Stimulated activated CD4-positive, alpha-beta T cell treated with anti-CD3 and anti-CD28 coated beads, Interleukin-2, amount 100 ng/mL, for 48 hours (primary cell): Measurements from ENCODE around the gene POMT2.
"Not testable (repeated sequence)": the region's sequence is repeated elsewhere in the genome, so short reads cannot be mapped to it uniquely, and the experiment has no call there.

ENCODE experiments used
- DNase-seq, 2 donors: peaks; one replicate each; pipeline ENCODE4 v3.0.0-alpha.2; 2020

POMT2 gene

DNA sequence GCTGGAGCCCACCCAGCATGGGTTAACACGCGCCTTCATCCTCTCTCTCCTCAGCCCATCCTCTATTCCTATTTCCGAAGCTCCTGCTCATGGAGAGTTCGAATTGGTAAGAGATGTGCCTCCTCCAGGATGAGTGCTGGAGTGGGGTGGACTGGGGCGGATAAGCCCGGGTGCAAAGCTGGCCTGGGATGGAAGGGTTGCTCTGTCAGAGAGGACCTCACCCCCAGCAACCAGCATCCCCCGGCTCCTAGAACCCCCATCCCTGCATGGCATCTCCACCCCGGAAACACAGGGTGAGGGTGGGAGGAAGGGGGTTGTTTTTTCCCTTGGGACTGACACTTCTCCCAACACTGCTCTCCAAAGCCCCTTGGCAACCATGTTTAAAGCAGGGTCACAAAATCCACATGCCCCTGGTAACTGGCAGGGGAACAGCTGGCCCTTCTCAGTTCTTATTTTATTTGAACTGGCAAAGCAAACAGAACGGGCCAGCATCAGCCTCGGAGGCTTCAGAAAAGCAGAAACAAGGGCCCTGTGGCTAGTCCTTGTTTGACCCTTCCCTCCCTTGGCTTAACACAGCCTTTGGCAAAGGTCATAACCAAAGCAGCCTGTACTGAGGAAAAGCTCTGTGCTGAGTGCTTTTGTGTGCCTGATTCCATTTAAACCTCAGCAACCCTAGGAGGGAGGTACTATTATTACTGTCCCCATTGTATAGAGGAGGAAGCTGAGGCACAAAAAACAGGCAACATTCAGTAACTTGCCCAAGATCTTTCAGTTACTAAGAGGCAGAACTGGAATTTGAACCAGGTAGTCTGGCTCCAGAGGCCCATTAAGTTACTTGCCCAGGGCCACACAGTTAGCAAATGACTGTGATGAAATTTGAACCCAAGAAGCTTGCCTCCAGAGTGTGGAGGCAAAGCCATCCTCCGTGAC is 4.4 kb upstream of the POMT2 start:
- DNase-seq: no peak

DNA sequence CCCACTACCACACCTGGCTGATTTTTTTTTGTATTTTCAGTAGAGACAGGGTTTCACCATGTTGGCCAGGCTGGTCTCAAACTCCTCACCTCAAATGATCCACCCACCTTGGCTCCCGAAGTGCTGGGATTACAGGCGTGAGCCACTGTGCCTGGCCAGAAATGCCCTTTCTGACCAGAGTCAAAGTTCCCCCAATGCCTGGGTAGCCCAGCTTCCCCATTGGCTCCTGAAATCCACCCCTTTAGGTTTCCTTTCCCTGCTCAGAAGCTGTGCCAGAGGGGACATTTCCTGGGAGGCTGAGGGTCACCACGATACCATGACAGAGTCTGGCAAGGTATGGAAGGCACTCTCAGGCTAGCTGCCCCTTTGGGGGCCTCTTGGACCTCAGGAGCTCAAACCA is 3.6 kb upstream of the POMT2 start:
- no peak for DNase-seq

DNA sequence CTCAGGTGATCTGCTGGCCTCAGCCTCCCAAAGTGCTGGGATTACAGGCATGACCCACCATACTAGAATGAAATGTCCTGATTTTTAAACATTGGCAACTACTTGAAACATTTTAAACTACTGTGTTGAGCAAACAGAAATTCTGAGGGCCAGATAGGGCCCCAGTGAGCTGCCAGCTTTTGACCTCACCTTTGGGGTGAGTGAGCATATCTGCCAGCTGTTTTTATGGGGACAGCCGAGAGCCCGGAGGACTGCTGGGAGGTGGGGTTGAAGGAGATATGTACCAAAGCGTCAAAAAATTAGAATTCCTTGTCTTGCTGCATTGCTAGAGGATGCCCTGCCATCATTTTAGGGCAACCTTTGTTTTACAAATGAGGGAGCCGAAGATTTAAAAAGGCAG is 2.9 kb upstream of the POMT2 start:
- no peak for DNase-seq

DNA sequence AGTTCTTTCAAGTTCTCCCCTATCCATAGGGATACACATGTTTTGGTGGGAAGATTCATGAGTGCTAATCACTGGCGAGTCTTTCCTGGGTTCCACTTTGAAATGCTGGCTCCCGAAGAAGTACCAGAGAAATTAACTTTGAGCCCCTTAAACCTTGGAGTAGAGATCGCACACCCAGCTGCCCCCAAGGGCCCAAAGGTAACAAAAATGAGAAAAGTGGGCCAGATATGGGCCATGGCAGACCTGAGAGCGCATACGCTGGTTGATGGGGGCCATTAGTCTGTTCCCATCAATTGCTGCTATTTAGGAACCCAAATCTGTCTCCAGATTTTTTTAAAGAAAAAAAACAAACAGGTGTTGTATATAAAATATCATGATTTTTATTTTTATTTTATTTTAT is 2.3 kb upstream of the POMT2 start:
- DNase-seq: no peak

DNA sequence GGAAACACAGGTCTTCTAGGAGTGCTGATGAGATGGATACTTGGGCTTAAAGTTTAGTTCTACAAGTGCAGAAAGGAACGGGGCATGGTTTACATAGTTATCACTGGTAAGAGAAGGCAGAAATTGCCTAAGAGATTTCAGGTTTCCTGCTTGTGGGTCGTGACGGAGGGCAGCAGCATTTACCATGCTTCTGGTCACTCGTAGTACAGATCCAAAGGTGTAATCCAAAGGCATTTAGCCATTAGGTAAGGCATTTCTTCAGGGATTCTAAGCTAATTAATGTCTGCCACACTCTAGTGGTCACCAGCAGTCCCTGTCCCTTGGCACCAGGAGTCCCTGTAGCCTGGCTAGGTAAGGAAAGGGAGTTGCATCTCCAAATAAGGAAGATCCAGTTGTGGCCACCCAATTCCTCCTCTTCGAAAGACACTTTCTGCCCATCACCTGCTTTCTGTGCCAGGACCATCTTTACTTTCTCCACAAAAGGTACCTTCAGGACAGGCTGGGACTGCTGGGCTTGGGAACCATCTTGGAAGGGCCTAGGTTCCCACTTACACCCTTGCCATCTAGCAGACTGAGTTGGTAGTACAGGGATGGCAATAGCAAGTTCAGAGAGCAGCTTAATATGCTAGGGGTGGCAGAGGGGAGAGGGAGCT is 1.7 kb upstream of the POMT2 start:
- no peak for DNase-seq

DNA sequence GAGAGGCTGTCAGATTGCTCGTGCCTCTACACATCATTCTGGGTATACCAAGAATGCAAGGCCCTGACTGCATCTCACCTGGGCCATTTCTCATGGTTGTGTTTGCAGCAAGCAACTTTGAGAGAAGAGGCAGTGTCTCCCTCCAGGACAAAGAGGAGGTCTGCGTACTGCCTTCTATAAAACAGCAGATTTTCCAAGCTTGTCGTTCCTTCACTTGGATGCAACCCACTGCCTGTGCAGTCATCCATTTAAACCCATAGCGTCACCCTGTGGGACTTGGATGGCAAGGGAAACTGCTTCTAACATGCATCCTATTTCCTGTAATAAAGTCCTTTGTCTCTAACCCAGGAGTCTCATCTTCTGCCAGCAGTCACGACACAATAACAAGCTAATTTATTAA is 1.3 kb downstream of the POMT2 start:
- DNase-seq: no peak

DNA sequence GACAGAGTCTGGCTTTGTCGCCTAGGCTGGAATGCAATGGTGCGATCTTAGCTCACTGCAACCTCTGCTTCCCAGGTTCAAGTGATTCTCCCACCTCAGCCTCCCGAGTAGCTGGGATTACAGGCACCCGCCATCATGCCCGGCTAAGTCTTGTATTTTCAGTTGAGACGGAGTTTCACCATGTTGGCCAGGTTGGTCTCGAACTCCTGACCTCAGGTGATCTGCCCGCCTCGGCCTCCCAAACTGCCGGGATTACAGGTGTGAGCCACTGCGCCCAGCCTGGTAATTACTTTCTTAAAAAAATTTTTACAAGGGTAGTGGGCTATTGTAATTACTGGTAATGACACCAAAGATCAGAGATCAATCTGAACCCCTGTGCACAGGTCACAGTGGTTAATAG is 1.9 kb downstream of the POMT2 start:
- DNase-seq: not testable (repeated sequence)

DNA sequence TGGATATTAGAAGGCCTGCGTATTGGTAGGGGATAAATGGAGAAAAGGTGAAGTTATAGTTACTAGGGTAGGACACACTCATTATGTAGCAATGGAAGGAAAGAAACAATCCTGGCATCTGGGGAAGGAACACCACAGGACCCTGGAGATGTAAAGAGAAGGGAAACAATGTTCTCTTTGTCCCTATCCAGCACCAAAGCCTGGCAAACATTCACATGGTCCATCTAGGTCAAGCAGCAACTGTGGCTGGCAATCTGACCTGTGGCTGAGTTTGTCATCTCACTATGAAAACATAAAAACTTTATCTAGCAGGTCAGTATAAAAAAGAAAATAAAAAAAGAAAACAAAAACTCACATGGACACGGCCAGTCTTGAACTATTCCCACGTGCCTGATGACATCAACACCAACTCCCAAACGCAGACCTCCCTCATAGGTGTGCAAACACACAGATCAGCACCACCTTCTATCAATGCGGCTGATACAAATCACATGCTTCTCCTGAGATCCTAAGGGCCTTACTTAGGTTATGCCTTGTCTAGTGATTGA is 2.6 kb downstream of the POMT2 start:
- DNase-seq: no peak

DNA sequence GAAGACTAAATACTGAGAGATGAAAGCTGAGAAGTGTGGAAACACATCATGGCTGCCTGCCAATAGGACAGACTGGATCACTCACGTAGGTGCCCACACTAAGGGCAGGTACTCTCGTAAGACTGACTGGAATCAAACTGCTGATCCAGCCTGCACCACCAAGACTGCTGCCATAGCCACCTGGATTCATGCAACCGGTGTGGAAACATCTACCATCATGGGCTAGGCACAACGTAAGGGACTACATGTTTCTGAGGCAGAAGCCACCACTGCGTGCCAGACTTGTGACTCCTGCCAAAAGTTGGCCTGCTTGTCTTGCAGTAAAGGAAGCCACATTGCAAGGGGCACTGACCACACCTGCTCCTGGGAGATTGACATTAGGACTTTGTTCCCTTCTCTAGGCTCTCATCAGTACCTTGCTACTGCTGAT is 3.8 kb downstream of the POMT2 start:
- no peak for DNase-seq

DNA sequence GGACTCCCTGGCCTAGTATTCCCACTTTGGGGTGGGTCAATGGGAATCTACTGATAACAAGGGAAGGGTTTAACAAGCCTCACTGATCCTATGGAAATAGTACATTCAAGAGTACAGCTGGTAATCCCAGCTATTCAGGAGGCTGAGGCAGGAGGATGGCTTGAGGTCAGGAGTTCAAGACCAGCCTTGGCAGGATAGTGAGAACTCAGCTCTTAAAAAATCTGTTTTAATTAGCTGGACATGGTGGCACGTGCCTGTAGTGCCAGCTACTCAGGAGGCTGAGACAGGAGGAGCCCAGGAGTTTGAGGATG is 4.5 kb downstream of the POMT2 start:
- no peak for DNase-seq

DNA sequence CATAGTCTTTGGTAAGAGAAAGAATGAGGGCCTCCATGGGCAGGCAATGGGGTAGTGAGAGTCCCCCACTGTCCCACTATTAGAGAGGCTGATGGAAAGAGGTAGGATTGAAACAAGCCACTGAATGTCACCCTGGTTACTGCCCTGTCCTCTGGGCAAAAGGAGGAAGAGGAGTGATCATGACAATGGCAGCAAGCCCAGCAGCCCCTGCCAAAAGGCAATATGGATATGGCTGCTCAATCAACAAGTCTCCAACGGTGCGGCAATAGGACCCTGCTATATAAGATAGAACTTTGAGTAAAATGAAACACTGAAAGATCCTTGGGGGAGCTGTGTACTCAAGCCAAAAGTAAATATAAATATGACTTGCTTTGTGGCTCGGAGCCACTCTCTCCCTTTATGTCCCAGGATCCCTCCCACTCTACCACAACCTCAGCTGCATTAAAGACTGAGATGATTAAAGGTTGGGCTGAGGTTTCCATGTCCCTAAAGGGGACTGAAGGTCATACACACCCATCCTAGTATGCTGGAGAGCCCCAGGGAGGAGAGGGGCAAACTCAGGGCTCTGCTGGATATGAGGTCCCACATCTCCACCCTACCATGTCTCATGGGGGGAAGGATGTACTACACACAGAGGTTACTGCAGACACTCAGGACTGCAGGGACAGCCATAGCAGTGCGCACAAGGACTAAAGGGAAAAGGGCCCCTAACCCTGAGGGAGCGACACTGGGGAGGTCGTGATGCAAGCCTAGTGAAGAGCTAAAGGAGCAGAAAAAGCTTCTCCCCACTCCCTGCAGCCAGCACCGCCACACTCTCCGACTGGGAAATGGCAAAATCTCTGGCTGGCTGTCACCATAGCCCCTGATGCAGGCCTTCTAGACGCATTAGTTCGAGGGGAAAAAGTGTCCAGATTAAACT is 5.9 kb downstream of the POMT2 start:
- DNase-seq: no peak

DNA sequence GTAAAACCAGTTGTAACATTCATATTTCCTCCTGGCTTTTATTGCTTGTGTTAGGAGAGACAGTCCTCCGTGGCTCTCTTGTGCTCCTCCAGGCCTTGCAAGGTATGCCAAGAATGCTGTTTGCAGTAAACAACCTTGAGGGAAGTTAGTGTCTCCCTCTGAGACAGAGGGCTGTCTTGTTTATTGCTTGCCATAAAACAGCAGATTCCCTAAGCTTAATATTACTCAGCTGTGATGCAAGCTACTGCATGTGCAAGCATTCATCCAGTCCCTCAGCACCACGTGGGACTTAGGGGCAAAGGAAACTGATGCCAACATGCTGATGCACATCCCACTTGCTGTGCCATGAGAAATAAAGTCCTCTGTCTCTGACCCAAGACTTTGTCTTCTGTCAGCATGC is 6.6 kb downstream of the POMT2 start:
- no peak for DNase-seq

DNA sequence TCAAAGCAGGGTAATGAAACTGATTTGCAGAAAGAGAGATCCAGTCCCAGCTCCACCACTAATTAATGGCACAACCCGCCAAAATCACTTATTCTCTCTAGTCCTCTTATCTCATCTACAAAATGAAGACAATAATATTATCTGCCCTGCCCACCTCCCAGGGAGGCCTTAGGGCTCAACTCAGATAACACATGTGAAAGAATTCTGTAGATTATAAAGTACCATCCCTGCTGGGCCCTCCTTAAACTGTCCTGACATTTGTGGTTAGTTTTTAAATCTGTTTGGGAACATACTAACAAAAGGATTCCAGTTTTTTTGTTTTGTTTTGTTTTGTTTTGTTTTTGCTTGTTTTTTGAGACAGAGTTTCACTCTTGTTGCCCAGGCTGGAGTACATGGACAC is 7.3 kb downstream of the POMT2 start:
- DNase-seq: no peak

DNA sequence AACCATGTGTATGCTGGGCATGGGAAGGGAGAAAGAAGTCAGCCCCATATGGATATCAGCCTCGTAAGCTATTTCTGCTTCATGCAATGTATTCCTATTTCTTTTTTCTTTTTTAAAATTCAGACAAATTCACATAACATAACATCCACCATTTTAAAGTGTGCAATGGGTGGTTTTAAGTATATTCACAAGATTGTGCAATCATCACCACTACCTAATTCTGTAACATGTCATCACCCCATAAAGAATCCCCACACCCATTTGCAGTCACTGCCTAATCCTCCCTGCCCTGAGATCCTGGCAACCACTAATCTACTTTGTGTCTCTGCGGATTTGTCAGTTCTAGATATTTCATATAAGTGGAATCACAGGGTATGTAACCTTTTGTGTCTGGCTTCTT is 9.5 kb downstream of the POMT2 start:
- no peak for DNase-seq

DNA sequence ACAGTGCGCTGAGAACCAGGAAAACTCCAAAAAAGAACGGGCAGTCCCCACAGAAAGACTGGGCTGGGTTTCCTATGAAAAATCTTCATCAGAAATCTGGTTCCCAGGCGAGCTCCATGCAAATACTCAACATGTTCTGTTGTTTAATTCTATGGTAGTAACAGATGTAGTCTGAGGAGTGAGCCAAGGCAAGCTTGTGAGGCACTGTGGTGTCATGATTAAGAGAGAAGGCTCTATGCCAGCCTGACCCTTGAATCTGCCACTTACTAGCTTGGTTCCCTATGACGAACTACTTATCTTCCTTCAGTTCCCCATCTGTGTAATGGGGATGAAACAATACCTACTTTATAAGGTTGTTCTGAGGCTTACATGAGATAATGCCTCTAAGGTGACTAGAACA is 10.7 kb downstream of the POMT2 start:
- no peak for DNase-seq

DNA sequence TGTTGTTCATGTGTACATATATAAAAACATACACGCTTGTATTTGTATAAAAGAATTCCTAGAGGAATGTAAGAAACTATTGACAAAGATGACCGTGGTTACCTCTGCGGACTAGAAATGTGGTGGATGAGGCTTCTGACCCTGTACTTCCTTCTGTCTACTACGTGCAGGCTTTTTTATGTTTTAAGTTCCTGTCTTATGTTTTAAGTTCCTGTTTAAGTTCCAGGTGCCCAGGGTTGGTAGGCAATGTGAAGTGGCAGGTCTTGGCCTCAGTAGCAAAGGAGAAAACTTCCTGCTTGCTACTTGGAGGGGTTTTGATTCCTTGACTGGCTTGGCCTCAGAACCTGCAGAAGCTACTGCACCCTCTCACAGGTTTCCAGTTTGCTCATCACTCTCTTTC is 11.6 kb downstream of the POMT2 start:
- no peak for DNase-seq

DNA sequence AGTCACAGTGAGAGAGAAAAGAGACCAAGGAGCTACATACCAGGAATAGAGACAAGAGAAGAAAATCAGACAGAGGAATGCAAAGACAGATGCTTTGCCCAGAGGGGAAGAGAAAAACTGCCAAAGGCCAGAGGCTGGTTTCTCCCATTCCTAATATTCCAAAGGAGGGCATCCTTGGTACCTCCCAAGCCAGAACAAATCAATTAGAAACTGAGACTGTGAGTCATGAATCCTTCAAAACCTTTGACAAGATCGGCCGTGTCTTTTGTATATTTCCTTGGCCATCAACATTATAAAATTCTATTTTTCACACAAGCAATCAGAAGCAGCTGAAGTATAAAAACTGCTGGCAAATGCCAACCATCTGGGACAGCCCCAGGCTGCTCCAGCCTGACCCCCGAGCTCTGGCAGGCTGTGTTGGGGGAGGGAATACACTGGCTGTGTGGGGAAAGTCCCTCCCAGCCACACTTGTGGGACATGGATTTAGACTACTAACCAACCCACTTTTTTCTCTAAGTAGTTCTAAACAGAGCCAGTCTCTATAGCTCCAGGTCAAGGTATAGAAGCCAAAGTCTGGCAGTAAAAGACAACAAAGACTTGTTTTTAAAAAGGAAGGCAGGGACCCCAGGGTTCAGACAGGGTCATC is 13.7 kb downstream of the POMT2 start:
- no peak for DNase-seq

DNA sequence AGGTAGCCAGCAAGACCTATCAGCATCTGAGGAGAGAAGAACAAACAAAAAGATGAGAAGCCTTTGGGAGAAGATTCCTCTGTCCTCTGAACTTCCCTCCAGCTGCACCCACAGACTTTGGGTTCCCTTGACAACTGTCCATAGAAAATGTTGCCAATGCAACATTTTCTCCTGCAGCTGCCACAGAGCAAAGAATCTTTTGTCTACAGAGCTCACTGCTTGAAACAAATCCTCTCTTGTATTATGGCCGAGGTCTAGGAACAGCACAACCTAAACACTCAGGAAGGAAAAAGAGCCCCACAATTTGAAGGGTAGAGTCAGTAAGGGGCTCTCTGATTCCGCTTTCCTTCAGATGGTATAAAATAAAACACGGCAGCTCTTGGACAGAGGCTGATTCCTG is 14.3 kb downstream of the POMT2 start:
- no peak for DNase-seq

DNA sequence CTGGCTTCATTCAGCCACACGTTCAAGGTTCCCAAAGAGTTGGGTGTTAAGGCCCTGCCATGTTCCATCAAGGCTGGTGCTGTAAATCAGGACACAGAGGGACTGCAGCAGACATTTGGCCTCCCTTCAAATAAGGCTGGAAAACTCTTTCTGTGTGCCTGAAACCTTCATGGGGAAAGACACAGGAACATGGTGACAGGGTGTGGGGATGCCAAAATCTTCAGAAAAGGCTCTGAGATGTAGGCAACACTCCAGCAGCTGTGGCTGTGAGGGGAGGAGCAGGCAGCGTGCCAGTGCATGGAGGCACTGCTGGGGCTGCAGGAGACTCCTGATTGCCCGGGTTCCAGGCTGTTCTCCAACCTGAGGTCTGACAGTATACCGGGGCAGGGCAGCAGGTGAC is 15.0 kb downstream of the POMT2 start:
- no peak for DNase-seq

DNA sequence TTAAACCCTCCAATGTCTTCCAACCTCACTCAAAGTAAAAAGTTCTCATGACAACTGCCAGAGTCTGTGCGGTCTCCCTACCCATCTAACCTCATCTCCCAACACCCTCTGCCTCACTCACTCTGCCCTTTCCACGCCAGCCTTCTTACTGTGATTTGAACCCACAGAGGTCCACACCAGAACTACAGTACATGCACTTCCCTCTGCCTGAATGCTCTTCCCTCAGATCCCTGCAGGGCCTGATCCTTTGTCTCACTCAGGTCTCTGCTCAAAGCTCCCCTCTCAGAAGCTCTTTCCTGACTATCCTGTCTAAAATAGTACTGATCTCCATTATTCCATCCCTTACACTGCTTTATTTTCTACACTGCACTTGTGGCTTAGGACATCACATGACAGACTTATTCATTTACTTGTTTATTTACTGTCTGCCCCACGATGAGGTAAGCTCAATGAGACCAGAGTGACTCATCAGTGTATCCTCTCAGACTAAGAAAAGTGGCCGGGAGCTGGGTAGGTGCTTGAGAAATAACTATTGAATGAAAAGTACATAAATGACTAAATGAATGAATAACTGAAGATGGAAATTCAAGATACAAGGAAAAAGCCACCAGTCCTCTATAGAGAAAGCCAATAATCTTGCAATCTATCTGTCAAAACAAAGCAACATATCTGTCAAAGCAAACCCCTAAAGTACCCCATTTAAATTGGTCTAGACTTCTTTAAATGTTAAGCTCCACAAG is 17.1 kb downstream of the POMT2 start:
- DNase-seq: peak; percentile 23

DNA sequence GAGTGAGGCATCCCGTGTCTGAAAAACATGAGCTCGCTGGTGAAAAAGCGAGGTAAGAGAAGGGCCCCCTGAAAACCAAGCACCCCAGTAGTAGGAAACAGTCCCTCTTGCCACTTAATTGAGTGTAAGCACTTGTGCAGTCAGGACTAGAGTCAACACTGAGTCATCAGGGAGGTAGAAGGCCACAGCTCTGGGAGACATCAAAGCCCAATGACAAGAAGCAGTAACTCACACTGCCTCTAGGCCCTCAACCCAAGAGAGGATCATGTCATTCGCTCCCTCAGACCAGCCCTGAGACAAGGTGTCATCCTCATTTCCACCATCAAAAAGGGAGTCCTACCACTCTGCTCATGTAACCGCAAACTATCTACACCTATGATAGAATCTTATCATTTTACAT is 17.8 kb downstream of the POMT2 start:
- DNase-seq: peak; percentile 39 to 43

DNA sequence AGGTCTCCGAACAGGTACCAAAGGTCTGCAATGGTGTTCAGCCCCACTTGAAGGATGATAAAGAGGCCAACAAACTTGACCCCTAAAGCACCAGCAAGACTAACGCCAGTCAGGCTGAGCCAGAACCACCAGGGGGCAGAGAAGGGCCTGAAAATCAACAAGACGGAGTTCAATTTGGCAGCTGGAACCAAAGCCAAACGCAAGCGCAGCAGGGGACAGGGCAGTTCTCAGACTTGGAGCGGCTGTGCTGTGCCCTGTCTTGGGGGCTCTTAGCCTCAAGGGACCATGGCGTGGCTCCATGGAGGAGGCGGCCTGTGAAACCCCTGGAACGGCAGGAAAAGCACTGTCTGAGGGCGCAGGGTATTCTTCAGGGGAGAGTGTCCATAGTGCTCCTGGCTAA is 19.6 kb downstream of the POMT2 start:
- DNase-seq: peak; percentile 52 to 66
